Stomach (tissue), 9 donors: ENCODE results near the gene OPN1SW. TPM values are rescaled to one million over a fixed set of nuclear protein-coding genes. Genes with fewer than 3 reads are reported as not detected.

Experiments
- DNase-seq, 2 donors: peaks; one replicate each; pipeline versions ENCODE4 v3.0.0 to v3.0.0-alpha.2; 2013 to 2019
- H3K27ac ChIP-seq, 5 donors: fragments of 200-600 bp in 4 of 5; sonication (generic) in 4 of 5; one replicate each; pipeline ENCODE4 v1.5.1; 2013 to 2019; ENCODE audit warnings: mild to moderate bottlenecking in 1 of 5, moderate library complexity in 1 of 5
- H3K27me3 ChIP-seq, 3 donors: fragments of 200-600 bp; sonication (generic); one replicate each; pipeline ENCODE4 v1.5.1; 2017 to 2019; ENCODE audit warnings: mixed run types in 1 of 3
- H3K36me3 ChIP-seq, 4 donors: fragments of 200-600 bp; sonication (generic); 1 replicate in 3 of 4; 2 replicates in 1 of 4; pipeline ENCODE4 v1.5.1; 2016 to 2019
- H3K4me1 ChIP-seq, 4 donors: fragments of 200-600 bp; sonication (generic); one replicate each; pipeline ENCODE4 v1.5.1; 2016 to 2019
- H3K4me3 ChIP-seq, 4 donors: fragments of 200-600 bp; sonication (generic) in 3 of 4; one replicate each; pipeline ENCODE4 v1.5.1; 2016 to 2019; ENCODE audit warnings: mild to moderate bottlenecking in 1 of 4
- H3K9me3 ChIP-seq, 4 donors: fragments of 200-600 bp; sonication (generic); one replicate each; pipeline ENCODE4 v1.5.1; 2016 to 2019
- CTCF ChIP-seq, 7 experiments: fragments of 450-650 bp in 4 of 7; fragments of 200-600 bp in 3 of 7; sonication (generic) in 3 of 7; IDR thresholded peaks; one replicate each; pipeline ENCODE4 v1.5.1; 2016 to 2019; ENCODE audit warnings: antibody characterized with exemption in 7 of 7, control low read depth in 2 of 7, mild to moderate bottlenecking in 1 of 7
- EP300 ChIP-seq: sonication (generic); formaldehyde crosslinking; IDR thresholded peaks from one replicate; pipeline ENCODE4 v1.6.1; 2017; ENCODE audit warnings: antibody characterized with exemption
- POLR2A ChIP-seq, 4 donors: fragments of 450-650 bp; IDR thresholded peaks; one replicate each; pipeline ENCODE4 v1.6.1; 2016; ENCODE audit warnings: antibody characterized with exemption in 4 of 4, control low read depth in 2 of 4, mild to moderate bottlenecking in 1 of 4, moderate library complexity in 1 of 4
- POLR2AphosphoS5 ChIP-seq, 3 donors: sonication (generic); formaldehyde crosslinking; IDR thresholded peaks; one replicate each; pipeline ENCODE4 v1.6.1; 2016; ENCODE audit warnings: antibody characterized with exemption in 3 of 3
- whole genome bisulfite sequencing, 5 donors: extraction: QIAGEN DNeasy Blood & Tissue Kit in 3 of 5; methylation state at CpG; one replicate each; pipeline versions ENCODE4 v1.1.5 to v1.1.7; 2013 to 2018; 5-methylcytosine and 5-hydroxymethylcytosine counted together
- intact Hi-C: fragments of 100-400 bp; cut with DNase I; formaldehyde crosslinking; loops from one replicate; pipeline ENCODE4 v1.15.1; 2023; ENCODE audit warnings: low total_unique reads
- polyA plus RNA-seq, 3 donors: library from polyadenylated mRNA; stranded (reverse); fragments of 200-250 nt; gene quantifications; one replicate each; pipeline ENCODE4 v1.2.3, GENCODE V29; 2013
- total RNA-seq, 5 donors: library from RNA; depleted of rRNA; stranded (reverse); fragments of >200 nt; gene quantifications; one replicate each; pipeline versions ENCODE4 v1.1.0 to v1.2.3, GENCODE V29; 2014 to 2016
- donor health status: healthy with polysubstance abuse.
- donor health status: Bipolar disorder and iron deficiency.
- donor health status: healthy.

Gene OPN1SW
- total and polyA plus RNA-seq, 8 donors: not detected

DNA sequence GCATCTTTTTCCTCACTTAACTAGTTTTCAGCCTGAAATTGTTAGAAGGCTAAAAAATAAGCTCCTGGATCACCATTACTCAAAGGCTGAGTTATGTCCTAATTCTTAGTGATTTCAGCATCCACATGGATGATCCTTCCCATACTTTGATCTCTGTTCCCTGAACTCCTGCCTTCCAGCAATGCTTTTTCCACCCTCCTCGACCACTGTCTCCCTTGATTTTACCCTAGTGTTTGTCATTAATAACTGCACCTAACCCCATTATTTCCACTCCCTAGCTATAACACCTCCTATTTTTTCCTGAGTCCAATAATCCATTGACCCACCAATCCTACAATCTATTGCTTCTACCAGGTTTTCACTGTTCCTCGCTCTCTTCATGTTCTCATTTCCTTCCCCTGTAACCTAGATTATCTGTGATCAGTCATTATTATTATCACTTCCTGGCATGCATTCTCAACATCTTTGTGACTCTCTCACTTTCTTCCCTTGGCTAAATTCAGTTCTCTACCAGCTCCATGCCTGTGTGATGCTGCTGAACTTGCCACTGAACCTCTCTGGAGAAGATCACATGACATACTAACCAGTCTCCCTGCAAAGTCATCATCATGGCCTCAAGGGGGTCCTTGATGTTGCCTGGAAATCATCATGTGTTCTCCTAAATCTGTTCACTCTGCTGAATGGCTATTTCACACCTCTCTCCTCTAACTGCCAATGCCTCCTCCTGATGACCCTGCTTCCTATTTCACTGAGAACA lies 42.9 kb downstream of the OPN1SW start:
- H3K27ac ChIP-seq: no peak overlapping the region
- no peak overlapping the region for H3K4me3 ChIP-seq
- no peaks in the 10 kb centered on the region for H3K4me1 ChIP-seq
- peaks cover 0 to 16% (median 0%) of the 10 kb centered on the region in 3 donors for H3K27me3 ChIP-seq
- H3K36me3 ChIP-seq: no peaks in the 10 kb centered on the region
- H3K9me3 ChIP-seq: no peaks in the 10 kb centered on the region
- intact Hi-C loops: loop anchor here (10.0 kb wide), 1 partner anchor 132 kb away; the partner anchor contains the start of gene ATP6V1F
- no peak for DNase-seq
- WGBS, 5 donors: 60 to 78% (median 74%) methylated on average over 2 of the region's 2 CpGs
- no peak for TF ChIP-seq POLR2A (IDR thresholded peaks at IDR 0.05)

GRCh38 chr7:128731184-128731583 lies 44.4 kb downstream of the OPN1SW start:
- TF ChIP-seq CTCF (IDR thresholded peaks at IDR 0.05): no peak
- no peak for TF ChIP-seq POLR2AphosphoS5 (IDR thresholded peaks at IDR 0.05)
- no peak for TF ChIP-seq EP300
- no peak for TF ChIP-seq POLR2A (IDR thresholded peaks at IDR 0.05)
- Histone ChIP-seq H3K4me1 (no peaks in the 10 kb centered on the region), H3K9me3 (no peaks in the 10 kb centered on the region), H3K27me3 (peaks cover 0 to 16% (median 0%) of the 10 kb centered on the region in 3 donors), H3K27ac (no peak overlapping the region), H3K4me3 (no peak overlapping the region), H3K36me3 (no peaks in the 10 kb centered on the region)
- no peak for DNase-seq
- intact Hi-C loops: loop anchor here (10.0 kb wide), 1 partner anchor 134 kb away; the partner anchor contains the start of gene ATP6V1F
- 84 to 89% (median 88%) methylated on average over 8 of the region's 8 CpGs for WGBS, 5 donors

GRCh38 chr7:128729494-128729893 lies 46.1 kb downstream of the OPN1SW start:
- no peak for DNase-seq
- WGBS, 5 donors: 61 to 92% (median 85%) methylated on average over 4 of the region's 4 CpGs
- H3K27ac ChIP-seq: no peak overlapping the region
- H3K4me1 ChIP-seq: no peaks in the 10 kb centered on the region
- TF ChIP-seq POLR2A (IDR thresholded peaks at IDR 0.05): no peak
- H3K4me3 ChIP-seq: no peak overlapping the region
- no peaks in the 10 kb centered on the region for H3K9me3 ChIP-seq
- H3K27me3 ChIP-seq: peaks cover 0 to 16% (median 0%) of the 10 kb centered on the region in 3 donors
- H3K36me3 ChIP-seq: no peaks in the 10 kb centered on the region
- intact Hi-C loops: no loop called here

DNA sequence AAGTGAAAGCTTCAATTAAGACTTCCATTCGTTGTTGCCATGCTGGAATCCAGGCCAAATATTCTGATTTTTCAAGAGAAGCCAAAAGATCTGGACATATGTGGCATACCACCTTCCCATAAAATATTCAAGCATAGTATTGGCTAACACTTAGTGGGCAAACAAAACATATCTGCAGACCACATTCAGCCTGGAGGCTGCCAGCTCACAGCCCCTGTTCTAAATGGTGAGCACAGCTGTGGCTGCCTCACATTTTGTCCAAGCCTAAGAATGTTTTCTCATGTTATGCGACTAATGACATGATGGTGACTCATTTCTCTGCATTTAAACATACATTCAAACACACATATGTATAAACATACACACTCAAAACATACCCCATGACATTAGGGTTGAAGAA lies 47.0 kb downstream of the OPN1SW start:
- Histone ChIP-seq H3K36me3 (no peaks in the 10 kb centered on the region), H3K4me3 (no peak overlapping the region), H3K4me1 (no peaks in the 10 kb centered on the region), H3K9me3 (no peaks in the 10 kb centered on the region), H3K27me3 (peaks cover 0 to 21% (median 0%) of the 10 kb centered on the region in 3 donors), H3K27ac (no peak overlapping the region)
- TF ChIP-seq EP300 (no peak), CTCF (IDR thresholded peaks at IDR 0.05) (no peak), POLR2A (IDR thresholded peaks at IDR 0.05) (no peak), POLR2AphosphoS5 (IDR thresholded peaks at IDR 0.05) (no peak)
- DNase-seq: no peak
- WGBS, 5 donors: 58 to 72% (median 63%) methylated on average over 2 of the region's 2 CpGs
- intact Hi-C loops: no loop called here

DNA sequence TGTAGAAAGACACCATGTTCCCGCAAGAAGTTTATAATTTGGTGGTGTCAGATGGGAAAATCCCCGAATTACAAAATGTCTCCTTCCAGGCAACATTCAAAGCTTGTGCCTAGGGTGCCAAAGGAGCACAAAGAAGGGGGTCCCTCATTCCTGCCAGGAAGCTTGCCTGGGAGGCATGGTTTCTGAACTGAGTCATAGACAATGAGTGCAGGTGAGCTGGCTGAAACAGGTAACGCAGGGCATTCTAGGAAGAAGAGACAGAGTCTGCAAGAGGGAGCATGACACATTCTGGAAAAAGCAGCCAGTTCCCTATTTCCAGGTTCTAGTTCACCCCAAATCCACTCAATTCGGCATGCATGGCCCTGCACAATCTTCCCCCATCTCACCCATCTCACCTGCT lies 48.4 kb downstream of the OPN1SW start:
- H3K27ac ChIP-seq: no peak overlapping the region
- peaks cover 0 to 13% (median 0%) of the 10 kb centered on the region in 3 donors for H3K27me3 ChIP-seq
- no peak overlapping the region for H3K4me3 ChIP-seq
- no peaks in the 10 kb centered on the region for H3K36me3 ChIP-seq
- no peak for DNase-seq
- intact Hi-C loops: no loop called here
- H3K9me3 ChIP-seq: no peaks in the 10 kb centered on the region
- no peak for TF ChIP-seq POLR2AphosphoS5 (IDR thresholded peaks at IDR 0.05)
- TF ChIP-seq EP300: no peak
- no peak for TF ChIP-seq CTCF (IDR thresholded peaks at IDR 0.05)
- TF ChIP-seq POLR2A (IDR thresholded peaks at IDR 0.05): no peak
- 90 to 97% (median 95%) methylated on average over 4 of the region's 4 CpGs for WGBS, 5 donors
- H3K4me1 ChIP-seq: no peaks in the 10 kb centered on the region
